ENCODE measurements around the gene RNF38. TPM values are rescaled to one million over a fixed set of nuclear protein-coding genes. Genes with fewer than 3 reads are reported as not detected.

The RNF38 gene
- polyA plus RNA-seq, 1 of the 3 experiments (the other 2 are of a cell fraction), result 9.5 TPM

DNA sequence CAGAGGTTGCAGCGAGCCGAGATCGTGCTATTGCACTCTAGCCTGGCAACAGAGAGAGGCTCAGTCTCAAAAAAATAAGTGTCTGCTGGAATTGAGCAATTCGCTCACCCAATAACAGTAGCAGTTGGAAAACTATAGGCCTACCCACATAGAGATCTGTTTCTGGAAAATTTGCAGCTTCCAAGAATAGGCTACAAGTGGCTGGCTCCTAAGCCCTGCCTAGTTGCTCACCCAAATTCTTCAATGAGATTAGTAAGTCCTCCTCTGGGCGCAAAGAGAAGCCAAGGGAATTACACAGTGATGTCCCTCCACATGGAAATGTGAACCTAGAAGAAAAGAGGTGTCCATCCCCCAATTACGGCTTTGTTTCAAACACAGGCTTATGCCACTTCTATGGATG is 42.6 kb upstream of the RNF38 start:
- 96% methylated on average over 6 of the region's 6 CpGs for WGBS (ENCODE audit: low lambda C conversion rate)
- Histone ChIP-seq H3K9ac (no peak overlapping the region), H3K27me3 (ENCODE audit: insufficient read depth) (no peaks in the 10 kb centered on the region), H3F3A (replicated peaks; ENCODE audit: insufficient read depth) (peaks cover 3% of the 10 kb centered on the region), H2AFZ (ENCODE audit: low read depth) (no peak overlapping the region), H3K27ac (ENCODE audit: low read depth in 2 of 2, low read length in 1 of 2) (no peak overlapping the region), H4K20me1 (ENCODE audit: insufficient read depth) (peaks cover 11% of the 10 kb centered on the region), H3K36me3 (replicated peaks in 1 of 2; ENCODE audit: control insufficient read depth in 1 of 2, insufficient read depth in 2 of 2, low read length in 1 of 2) (peaks cover 0 to 9% of the 10 kb centered on the region in 2 experiments), H3K9me2 (no peaks in the 10 kb centered on the region), H3K4me1 (ENCODE audit: control insufficient read depth in 1 of 2, insufficient read depth in 2 of 2, low read depth in 1 of 2, low read length in 1 of 2) (peaks cover 0 to 6% of the 10 kb centered on the region in 2 experiments; a peak in 1 of 4 replicates), H3K9me3 (no peaks in the 10 kb centered on the region), H3K4me2 (no peak overlapping the region), H3K79me2 (ENCODE audit: insufficient read depth) (peaks cover 53% of the 10 kb centered on the region), H3K4me3 (ENCODE audit: low read depth in 2 of 2, low read length in 1 of 2) (no peak overlapping the region)
- DNase-seq, result no peak
- TF ChIP-seq NRF1 (IDR thresholded peaks at IDR 0.05; ENCODE audit: low read depth, low read length) (no peak), USF2 (IDR thresholded peaks at IDR 0.05; ENCODE audit: borderline replicate concordance, low read depth, low read length) (no peak), NFIC (IDR thresholded peaks at IDR 0.05; ENCODE audit: borderline replicate concordance) (no peak), IRF3 (IDR thresholded peaks at IDR 0.05; ENCODE audit: low read depth, low read length) (no peak), RCOR1 (IDR thresholded peaks at IDR 0.05; ENCODE audit: low read length) (no peak), MEF2A (IDR thresholded peaks at IDR 0.05; ENCODE audit: borderline replicate concordance, low read depth) (no peak), ELF1 (IDR thresholded peaks at IDR 0.05) (no peak), TCF12 (IDR thresholded peaks at IDR 0.05) (no peak), USF1 (IDR thresholded peaks at IDR 0.05; ENCODE audit: borderline replicate concordance, low read depth) (no peak), FOXJ3 (CRISPR knock-in tag; IDR thresholded peaks at IDR 0.05) (no peak), FOSL2 (IDR thresholded peaks at IDR 0.05; ENCODE audit: borderline replicate concordance, low read depth) (no peak), RAD21 (IDR thresholded peaks at IDR 0.05; ENCODE audit: low read length) (no peak), POLR2AphosphoS5 (IDR thresholded peaks at IDR 0.05; ENCODE audit: low read depth, low read length) (no peak), SIN3A (IDR thresholded peaks at IDR 0.05; ENCODE audit: borderline replicate concordance, low read depth, low read length) (no peak), RFX5 (IDR thresholded peaks at IDR 0.05; ENCODE audit: low read length) (no peak), SMC3 (IDR thresholded peaks at IDR 0.05; ENCODE audit: low read depth, low read length) (no peak), TAF1 (IDR thresholded peaks at IDR 0.05; ENCODE audit: borderline replicate concordance, low read depth, low read length) (no peak)
- TF ChIP-seq, protein P1, sequence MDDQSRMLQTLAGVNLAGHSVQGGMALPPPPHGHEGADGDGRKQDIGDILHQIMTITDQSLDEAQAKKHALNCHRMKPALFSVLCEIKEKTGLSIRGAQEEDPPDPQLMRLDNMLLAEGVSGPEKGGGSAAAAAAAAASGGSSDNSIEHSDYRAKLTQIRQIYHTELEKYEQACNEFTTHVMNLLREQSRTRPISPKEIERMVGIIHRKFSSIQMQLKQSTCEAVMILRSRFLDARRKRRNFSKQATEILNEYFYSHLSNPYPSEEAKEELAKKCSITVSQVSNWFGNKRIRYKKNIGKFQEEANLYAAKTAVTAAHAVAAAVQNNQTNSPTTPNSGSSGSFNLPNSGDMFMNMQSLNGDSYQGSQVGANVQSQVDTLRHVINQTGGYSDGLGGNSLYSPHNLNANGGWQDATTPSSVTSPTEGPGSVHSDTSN (IDR thresholded peaks at IDR 0.05), result no peak
- TF ChIP-seq, protein P2, sequence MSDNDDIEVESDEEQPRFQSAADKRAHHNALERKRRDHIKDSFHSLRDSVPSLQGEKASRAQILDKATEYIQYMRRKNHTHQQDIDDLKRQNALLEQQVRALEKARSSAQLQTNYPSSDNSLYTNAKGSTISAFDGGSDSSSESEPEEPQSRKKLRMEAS (IDR thresholded peaks at IDR 0.05; ENCODE audit: low read depth), result no peak
- ChIA-PET POLR2A (no interaction called here), CTCF (interaction anchor here (0.9 to 3.8 kb wide), 6 partner anchors 8 to 126 kb away, joined by 3 to 23 read pairs (median 4); no protein-coding TSS in a partner anchor)
